H9 (cell line): ENCODE results near the gene MAGOH. TPM values are rescaled to one million over a fixed set of nuclear protein-coding genes. Genes with fewer than 3 reads are reported as not detected.

Source experiments
- DNase-seq: peaks from one replicate; pipeline ENCODE4 v3.0.0-alpha.2; 2017
- H2AFZ ChIP-seq: one replicate; pipeline ENCODE4 v1.6.1; 2013; ENCODE audit warnings: mild to moderate bottlenecking, low read length, control low read depth, moderate library complexity
- H2AK5ac ChIP-seq: 2 replicates; pipeline ENCODE4 v1.6.1; 2013; ENCODE audit warnings: low read length, control low read depth, mixed read lengths; ENCODE audit not compliant: insufficient read length
- H2BK120ac ChIP-seq: one replicate; pipeline ENCODE4 v1.6.1; 2013; ENCODE audit warnings: low read depth, mild to moderate bottlenecking, low read length, control low read depth, inconsistent platforms; ENCODE audit not compliant: poor library complexity, severe bottlenecking
- H2BK12ac ChIP-seq: 2 replicates; pipeline ENCODE4 v1.6.1; 2013; ENCODE audit warnings: low read length, control low read depth, mixed read lengths, low read depth; ENCODE audit not compliant: insufficient read length
- H2BK15ac ChIP-seq: 2 replicates; pipeline ENCODE4 v1.6.1; 2013; ENCODE audit warnings: low read depth, low read length, control low read depth
- H2BK20ac ChIP-seq: one replicate; pipeline ENCODE4 v1.6.1; 2013; ENCODE audit warnings: low read depth, mild to moderate bottlenecking, low read length, control low read depth, inconsistent platforms; ENCODE audit not compliant: poor library complexity, severe bottlenecking
- H2BK5ac ChIP-seq: 2 replicates; pipeline ENCODE4 v1.6.1; 2013; ENCODE audit warnings: low read length, control low read depth, mixed read lengths; ENCODE audit not compliant: insufficient read length
- H3K14ac ChIP-seq: 2 replicates; pipeline ENCODE4 v1.6.1; 2013; ENCODE audit warnings: low read length, control low read depth; ENCODE audit not compliant: insufficient read depth
- H3K18ac ChIP-seq: 2 replicates; pipeline ENCODE4 v1.6.1; 2013; ENCODE audit warnings: low read depth, mild to moderate bottlenecking, mixed read lengths, low read length, control low read depth; ENCODE audit not compliant: insufficient read length
- H3K23ac ChIP-seq: 2 replicates; pipeline ENCODE4 v1.6.1; 2013; ENCODE audit warnings: low read length, control low read depth, mixed read lengths, low read depth; ENCODE audit not compliant: insufficient read length
- H3K23me2 ChIP-seq: 2 replicates; pipeline ENCODE4 v1.6.1; 2013; ENCODE audit warnings: low read depth, mild to moderate bottlenecking, mixed read lengths, low read length, control low read depth; ENCODE audit not compliant: insufficient read length, poor library complexity, severe bottlenecking
- H3K27ac ChIP-seq: 2 replicates; pipeline ENCODE4 v1.5.1; 2013; ENCODE audit warnings: low read length, control low read depth, mixed read lengths, low read depth; ENCODE audit not compliant: insufficient read length
- H3K27me3 ChIP-seq: 2 replicates; pipeline ENCODE4 v1.6.1; 2013; ENCODE audit warnings: low read length, control low read depth, inconsistent platforms; ENCODE audit not compliant: insufficient read depth
- H3K4ac ChIP-seq: 2 replicates; pipeline ENCODE4 v1.6.1; 2013; ENCODE audit warnings: low read depth, mild to moderate bottlenecking, control low read depth, inconsistent platforms, low read length, moderate library complexity
- H3K4me1 ChIP-seq: 2 replicates; pipeline ENCODE4 v1.6.1; 2013; ENCODE audit warnings: low read length, control low read depth, inconsistent platforms; ENCODE audit not compliant: insufficient read depth
- H3K4me2 ChIP-seq: 2 replicates; pipeline ENCODE4 v1.6.1; 2013; ENCODE audit warnings: low read length, control low read depth, mixed read lengths; ENCODE audit not compliant: insufficient read length, insufficient read depth
- H3K56ac ChIP-seq: 2 replicates; pipeline ENCODE4 v1.6.1; 2013; ENCODE audit warnings: low read depth, mild to moderate bottlenecking, mixed read lengths, low read length, control low read depth; ENCODE audit not compliant: insufficient read length
- H3K79me1 ChIP-seq: 2 replicates; pipeline ENCODE4 v1.6.1; 2013; ENCODE audit warnings: low read depth, mild to moderate bottlenecking, moderate library complexity, low read length, control low read depth, inconsistent platforms; ENCODE audit not compliant: insufficient read depth, poor library complexity, severe bottlenecking
- H3K79me2 ChIP-seq: 2 replicates; pipeline ENCODE4 v1.6.1; 2013; ENCODE audit warnings: low read length, control low read depth, inconsistent platforms; ENCODE audit not compliant: insufficient read depth
- H3K9ac ChIP-seq: 2 replicates; pipeline ENCODE4 v1.6.1; 2013; ENCODE audit warnings: low read length, control low read depth, mixed read lengths; ENCODE audit not compliant: insufficient read length; ENCODE audit errors: extremely low read depth
- H3K9me3 ChIP-seq: one replicate; pipeline ENCODE4 v1.6.1; 2013; ENCODE audit warnings: low read depth, low read length, inconsistent platforms; ENCODE audit not compliant: control insufficient read depth
- H3T11ph ChIP-seq: one replicate; pipeline ENCODE4 v1.6.1; 2013; ENCODE audit warnings: mild to moderate bottlenecking, low read length, control low read depth, inconsistent platforms
- H4K20me1 ChIP-seq: one replicate; pipeline ENCODE4 v1.6.1; 2013; ENCODE audit not compliant: control insufficient read depth, insufficient read length, insufficient read depth
- H4K5ac ChIP-seq: 2 replicates; pipeline ENCODE4 v1.6.1; 2013; ENCODE audit warnings: low read depth, mild to moderate bottlenecking, mixed read lengths, low read length, control low read depth; ENCODE audit not compliant: insufficient read length
- H4K8ac ChIP-seq: replicated peaks from 2 replicates; pipeline ENCODE4 v1.6.1; 2013; ENCODE audit warnings: low read length, control low read depth, mixed read lengths, low read depth; ENCODE audit not compliant: insufficient read length
- H4K91ac ChIP-seq: 2 replicates; pipeline ENCODE4 v1.6.1; 2013; ENCODE audit warnings: low read depth, mild to moderate bottlenecking, moderate library complexity, mixed read lengths, low read length, control low read depth; ENCODE audit not compliant: insufficient read length
- H3K27ac Mint-ChIP-seq, 3 experiments: 2 replicates in 2 of 3; 3 replicates in 1 of 3; pipeline ENCODE4 v1.8.0; 2020 to 2021; ENCODE audit warnings: mixed read lengths in 3 of 3, mild to moderate bottlenecking in 1 of 3, moderate library complexity in 1 of 3
- H3K27me3 Mint-ChIP-seq: 2 replicates; pipeline ENCODE4 v1.8.0; 2021; ENCODE audit warnings: low read depth, mild to moderate bottlenecking, moderate library complexity, mixed read lengths
- H3K36me3 Mint-ChIP-seq, 3 experiments: 2 replicates in 2 of 3; 3 replicates in 1 of 3; pipeline ENCODE4 v1.8.0; 2020 to 2021; ENCODE audit warnings: low read depth in 3 of 3, mixed read lengths in 3 of 3; ENCODE audit not compliant: insufficient read depth in 1 of 3
- H3K4me1 Mint-ChIP-seq, 2 experiments: 2 replicates each; pipeline ENCODE4 v1.8.0; 2020; ENCODE audit warnings: mixed read lengths in 2 of 2
- H3K4me3 Mint-ChIP-seq, 2 experiments: 2 replicates in 1 of 2; 3 replicates in 1 of 2; pipeline ENCODE4 v1.8.0; 2020 to 2021; ENCODE audit warnings: mild to moderate bottlenecking in 2 of 2, mixed read lengths in 2 of 2, moderate library complexity in 1 of 2
- H3K9me3 Mint-ChIP-seq, 2 experiments: 2 replicates in 1 of 2; 3 replicates in 1 of 2; pipeline ENCODE4 v1.8.0; 2020; ENCODE audit warnings: mild to moderate bottlenecking in 2 of 2, mixed read lengths in 2 of 2, moderate library complexity in 1 of 2
- CTCF ChIP-seq: fragments of 200-600 bp; sonication (generic); conservative IDR thresholded peaks from 3 replicates; pipeline ENCODE4 v1.8.0; 2021; ENCODE audit warnings: antibody characterized with exemption, mild to moderate bottlenecking
- WGBS: extraction: QIAGEN DNeasy Blood & Tissue Kit; methylation state at CpG from one replicate; pipeline ENCODE4 v1.1.7; 2013; ENCODE audit warnings: missing lambda C conversion rate, low lambda C conversion rate, mixed read lengths; ENCODE audit not compliant: insufficient read length; ENCODE audit errors: extremely low coverage; 5-methylcytosine and 5-hydroxymethylcytosine counted together
- total RNA-seq: library from RNA; stranded (reverse); gene quantifications from 2 replicates; pipeline ENCODE4 v1.2.1, GENCODE V29; 2021

The MAGOH gene
- total RNA-seq, 1 experiment from 2014 or later, result 81.2 TPM

GRCh38 chr1:53237638-53238037, 680 bp downstream of the MAGOH start:
- H3T11ph ChIP-seq, result no peak overlapping the region

More at GRCh38 chr1:53237638-53238037, 680 bp downstream of the MAGOH start:
- Histone ChIP-seq H4K8ac (no peak overlapping the region), H4K5ac (no peak overlapping the region), H4K20me1 (no peaks in the 10 kb centered on the region), H3K9ac (peak overlapping the region; percentile 92), H2BK120ac (no peak overlapping the region), H3K23me2 (peaks cover 6% of the 10 kb centered on the region), H3K4me2 (peak overlapping the region; percentile 90), H2BK15ac (no peak overlapping the region), H3K79me2 (peaks cover 6% of the 10 kb centered on the region; the same call in 1 of the 2 replicates), H3K14ac (no peak overlapping the region; the same call in 1 of the 2 replicates), H2BK12ac (no peak overlapping the region), H4K91ac (no peak overlapping the region), H3K27me3 (no peaks in the 10 kb centered on the region), H2AK5ac (no peak overlapping the region), H3K56ac (no peak overlapping the region), H3K18ac (no peak overlapping the region), H2BK5ac (no peak overlapping the region), H3K9me3 (no peaks in the 10 kb centered on the region), H3K27ac (no peak overlapping the region), H2AFZ (no peak overlapping the region), H3K79me1 (peaks cover 5% of the 10 kb centered on the region), H3K4ac (no peak overlapping the region), H3K23ac (no peak overlapping the region), H3K4me1 (no peaks in the 10 kb centered on the region), H2BK20ac (no peak overlapping the region)
- peaks cover 7 to 39% (median 25%) of the 10 kb centered on the region in 3 experiments; a peak in 6 of 7 replicates for H3K36me3 Mint-ChIP-seq
- peaks cover 11 to 13% of the 10 kb centered on the region in 2 experiments for H3K4me1 Mint-ChIP-seq
- peak overlapping the region; percentile 94 to 98 for H3K4me3 Mint-ChIP-seq
- no peaks in the 10 kb centered on the region for H3K9me3 Mint-ChIP-seq
- no peak for DNase-seq
- H3K27ac Mint-ChIP-seq, result peak overlapping the region; percentile 20 to 98 (median 88); a peak in 5 of 7 replicates
- WGBS, result no CpG with 5 or more reads among the region's 8 CpGs
- H3K27me3 Mint-ChIP-seq, result no peaks in the 10 kb centered on the region; the same call in 1 of the 2 replicates
- TF ChIP-seq CTCF, result no peak
